ENCODE measurements around the gene TNS3.

The TNS3 gene

GRCh38 chr7:47380325-47381133 is 201.4 kb downstream of the TNS3 start:
- H3K27ac ChIP-seq, result no peak overlapping the region
- no peak overlapping the region for H3K4me3 ChIP-seq (IDR thresholded peaks at IDR 0.05; ENCODE audit: insufficient read depth, low read depth, low read length)
- peaks cover 57% of the 10 kb centered on the region; the same call in 1 of the 2 replicates for H3K79me2 ChIP-seq (ENCODE audit: insufficient read depth, low read depth)
- no peak overlapping the region for H2AFZ ChIP-seq (ENCODE audit: low read depth)
- TF ChIP-seq CTCF (conservative IDR thresholded peaks at IDR 0.05; ENCODE audit: low read depth, low read length), result no peak
- H3K36me3 ChIP-seq (ENCODE audit: insufficient read depth), result peaks cover 12% of the 10 kb centered on the region; the same call in 1 of the 2 replicates
- no peak overlapping the region for H3K9ac ChIP-seq
- no peaks in the 10 kb centered on the region for H3K27me3 ChIP-seq (ENCODE audit: insufficient read depth, low read depth)
- H3K4me2 ChIP-seq, result no peak overlapping the region
- H4K20me1 ChIP-seq (ENCODE audit: insufficient read depth), result peaks cover 13% of the 10 kb centered on the region; the same call in 1 of the 2 replicates
- H3K4me1 ChIP-seq (ENCODE audit: low read depth, poor library complexity, severe bottlenecking), result peaks cover 6% of the 10 kb centered on the region

DNA sequence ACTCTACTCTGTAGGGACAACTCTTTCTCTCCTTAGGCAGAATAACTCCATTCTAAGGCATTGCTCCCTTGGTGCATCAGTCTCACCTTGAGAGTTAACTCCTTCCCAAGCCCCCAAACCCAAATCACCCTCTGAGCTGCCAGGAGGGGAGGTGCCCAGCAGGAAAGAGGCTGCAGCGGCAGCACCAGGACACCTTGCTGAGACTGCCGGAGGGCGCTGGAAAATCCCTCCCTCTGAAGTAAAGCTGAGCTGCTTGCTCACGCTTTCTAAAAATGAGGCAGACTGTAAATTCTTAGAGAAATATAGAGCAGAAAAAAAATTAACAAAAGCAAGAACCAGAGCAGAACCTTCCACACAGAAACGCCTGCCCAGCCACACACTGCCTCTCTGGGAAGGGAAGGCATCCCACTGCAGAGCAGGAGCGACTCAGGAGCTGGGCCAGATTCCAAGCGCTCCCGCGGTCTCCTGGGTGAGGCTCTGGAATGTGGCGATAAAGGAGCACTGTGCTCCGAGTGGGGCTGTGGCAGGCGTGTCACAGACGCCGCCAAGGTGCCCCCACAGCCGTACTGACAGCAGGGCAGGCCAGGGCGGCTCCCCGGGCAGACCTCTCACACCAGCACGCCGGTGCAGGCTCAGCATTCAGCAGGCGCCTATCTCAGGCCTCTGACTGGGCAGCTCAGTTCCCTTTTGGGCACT is 202.1 kb downstream of the TNS3 start:
- no peak overlapping the region for H3K4me3 ChIP-seq (IDR thresholded peaks at IDR 0.05; ENCODE audit: insufficient read depth, low read depth, low read length)
- peaks cover 55% of the 10 kb centered on the region; the same call in 1 of the 2 replicates for H3K79me2 ChIP-seq (ENCODE audit: insufficient read depth, low read depth)
- no peak overlapping the region for H2AFZ ChIP-seq (ENCODE audit: low read depth)
- no peak overlapping the region for H3K4me2 ChIP-seq
- H3K27me3 ChIP-seq (ENCODE audit: insufficient read depth, low read depth), result no peaks in the 10 kb centered on the region
- no peak for TF ChIP-seq CTCF (conservative IDR thresholded peaks at IDR 0.05; ENCODE audit: low read depth, low read length)
- 0 out of 2 replicates have a peak, but pooled peaks cover 9% of the 10 kb centered on the region for H4K20me1 ChIP-seq (ENCODE audit: insufficient read depth)
- no peak overlapping the region for H3K27ac ChIP-seq
- peaks cover 11% of the 10 kb centered on the region for H3K4me1 ChIP-seq (ENCODE audit: low read depth, poor library complexity, severe bottlenecking)
- no peak overlapping the region for H3K9ac ChIP-seq
- peaks cover 12% of the 10 kb centered on the region; the same call in 1 of the 2 replicates for H3K36me3 ChIP-seq (ENCODE audit: insufficient read depth)

GRCh38 chr7:47378728-47379395 is 203.0 kb downstream of the TNS3 start:
- 0 out of 2 replicates have a peak, but pooled peaks cover 9% of the 10 kb centered on the region for H4K20me1 ChIP-seq (ENCODE audit: insufficient read depth)
- no peak overlapping the region for H3K9ac ChIP-seq
- TF ChIP-seq CTCF (conservative IDR thresholded peaks at IDR 0.05; ENCODE audit: low read depth, low read length), result no peak
- H3K4me2 ChIP-seq, result no peak overlapping the region
- peaks cover 14% of the 10 kb centered on the region for H3K4me1 ChIP-seq (ENCODE audit: low read depth, poor library complexity, severe bottlenecking)
- no peaks in the 10 kb centered on the region for H3K27me3 ChIP-seq (ENCODE audit: insufficient read depth, low read depth)
- peaks cover 58% of the 10 kb centered on the region; the same call in 1 of the 2 replicates for H3K79me2 ChIP-seq (ENCODE audit: insufficient read depth, low read depth)
- no peak overlapping the region for H3K27ac ChIP-seq
- peaks cover 12% of the 10 kb centered on the region; the same call in 1 of the 2 replicates for H3K36me3 ChIP-seq (ENCODE audit: insufficient read depth)
- H3K4me3 ChIP-seq (IDR thresholded peaks at IDR 0.05; ENCODE audit: insufficient read depth, low read depth, low read length), result no peak overlapping the region
- no peak overlapping the region for H2AFZ ChIP-seq (ENCODE audit: low read depth)

DNA sequence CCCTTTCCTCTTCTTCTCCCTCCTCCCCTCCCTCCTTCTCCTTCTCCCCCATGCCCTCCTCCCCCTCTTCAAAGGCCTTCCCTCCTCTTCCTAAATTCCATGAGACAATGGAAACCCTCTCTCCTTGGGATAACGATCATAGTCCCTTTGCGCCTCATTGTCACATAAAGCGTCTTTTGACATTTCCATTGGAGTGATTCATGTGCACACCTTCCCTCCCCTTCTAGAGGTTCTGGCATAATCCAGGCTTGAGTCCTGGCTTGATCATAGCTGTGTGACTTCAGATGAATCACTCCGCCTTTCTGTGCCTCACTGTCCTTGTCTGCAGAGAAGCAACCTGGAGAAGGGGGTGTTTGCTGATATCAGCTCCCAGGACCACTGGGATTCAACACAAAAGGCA is 204.2 kb downstream of the TNS3 start:
- no peak overlapping the region for H3K4me2 ChIP-seq
- 0 out of 2 replicates have a peak, but pooled peaks cover 8% of the 10 kb centered on the region for H4K20me1 ChIP-seq (ENCODE audit: insufficient read depth)
- no peaks in the 10 kb centered on the region for H3K27me3 ChIP-seq (ENCODE audit: insufficient read depth, low read depth)
- H3K27ac ChIP-seq, result no peak overlapping the region
- peaks cover 12% of the 10 kb centered on the region; the same call in 1 of the 2 replicates for H3K36me3 ChIP-seq (ENCODE audit: insufficient read depth)
- TF ChIP-seq CTCF (conservative IDR thresholded peaks at IDR 0.05; ENCODE audit: low read depth, low read length), result no peak
- H3K4me1 ChIP-seq (ENCODE audit: low read depth, poor library complexity, severe bottlenecking), result peaks cover 21% of the 10 kb centered on the region
- H3K4me3 ChIP-seq (IDR thresholded peaks at IDR 0.05; ENCODE audit: insufficient read depth, low read depth, low read length), result no peak overlapping the region
- no peak overlapping the region for H3K9ac ChIP-seq
- H3K79me2 ChIP-seq (ENCODE audit: insufficient read depth, low read depth), result peaks cover 58% of the 10 kb centered on the region; the same call in 1 of the 2 replicates
- H2AFZ ChIP-seq (ENCODE audit: low read depth), result no peak overlapping the region

Measured in KMS-11 (cell line).